COLO668 (cell line): ENCODE results near the gene POFUT2.
"Not testable (repeated sequence)": the region's sequence is repeated elsewhere in the genome, so short reads cannot be mapped to it uniquely, and the experiment has no call there.

ENCODE experiments used
- DNase-seq: peaks from one replicate; lab custom pipeline; 2025; ENCODE audit not compliant: unreplicated experiment; lab: John Stamatoyannopoulos, UW

POFUT2 gene

DNA sequence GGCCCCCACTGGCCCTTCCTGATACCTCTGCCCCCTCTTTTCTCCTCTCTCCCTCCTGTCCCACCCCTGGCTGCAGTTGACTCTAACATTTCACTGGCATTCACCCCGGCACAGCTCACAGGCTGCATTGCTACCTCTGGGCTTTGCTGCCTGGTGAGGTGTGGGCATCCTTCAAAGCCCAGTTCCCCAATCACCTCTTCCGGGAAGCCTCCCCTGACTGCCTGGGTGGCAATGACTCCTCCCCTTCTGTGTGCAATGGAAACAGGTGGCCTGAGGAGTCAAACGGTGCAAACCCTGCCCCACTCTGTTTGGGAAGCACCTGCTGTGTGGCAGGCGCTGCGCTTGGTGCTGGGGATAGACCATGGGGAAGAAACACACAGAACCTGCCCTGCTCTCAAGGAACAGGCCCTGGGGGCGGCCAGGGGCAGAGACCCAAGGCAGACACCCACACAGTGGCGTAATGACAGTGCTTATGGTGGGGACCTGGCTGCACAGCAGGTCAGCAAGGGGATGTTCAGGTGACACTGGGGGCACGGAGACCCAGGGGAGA, 39.3 kb upstream of the POFUT2 start:
- DNase-seq, result peak; percentile 38

DNA sequence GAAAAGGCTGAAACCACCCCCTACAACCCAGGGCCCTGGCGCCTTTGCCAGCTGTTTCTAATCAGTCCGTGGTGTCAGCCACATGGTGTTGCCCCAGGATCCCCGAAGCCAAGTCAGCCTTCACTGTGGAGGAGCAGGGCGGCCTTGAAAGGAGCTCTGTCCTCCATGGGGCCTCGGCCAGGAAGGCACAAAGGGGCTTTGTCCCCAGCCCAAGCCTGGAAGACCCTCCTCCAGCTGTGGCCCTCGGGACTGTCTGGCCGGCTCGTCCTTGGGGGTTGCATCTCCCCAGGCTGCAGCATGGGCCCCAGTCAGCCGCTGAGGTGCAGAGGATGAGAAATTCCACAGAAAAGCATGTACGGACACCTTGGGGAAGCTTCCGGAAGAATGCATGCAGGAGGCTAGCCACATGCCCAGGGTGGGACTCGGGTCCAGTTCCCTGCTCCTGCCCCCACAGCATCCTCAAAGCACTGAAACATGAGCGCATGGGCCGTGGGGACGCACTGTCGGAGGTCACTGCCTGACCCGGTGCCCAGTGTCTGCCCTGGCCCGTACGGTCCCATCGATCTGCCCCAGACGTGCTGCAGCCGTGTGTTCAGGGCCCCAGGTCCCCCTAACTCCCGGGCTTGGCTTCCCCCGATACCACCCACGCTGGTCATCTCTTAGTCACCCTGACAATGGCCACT, 38.6 kb upstream of the POFUT2 start:
- DNase-seq, result no peak

DNA sequence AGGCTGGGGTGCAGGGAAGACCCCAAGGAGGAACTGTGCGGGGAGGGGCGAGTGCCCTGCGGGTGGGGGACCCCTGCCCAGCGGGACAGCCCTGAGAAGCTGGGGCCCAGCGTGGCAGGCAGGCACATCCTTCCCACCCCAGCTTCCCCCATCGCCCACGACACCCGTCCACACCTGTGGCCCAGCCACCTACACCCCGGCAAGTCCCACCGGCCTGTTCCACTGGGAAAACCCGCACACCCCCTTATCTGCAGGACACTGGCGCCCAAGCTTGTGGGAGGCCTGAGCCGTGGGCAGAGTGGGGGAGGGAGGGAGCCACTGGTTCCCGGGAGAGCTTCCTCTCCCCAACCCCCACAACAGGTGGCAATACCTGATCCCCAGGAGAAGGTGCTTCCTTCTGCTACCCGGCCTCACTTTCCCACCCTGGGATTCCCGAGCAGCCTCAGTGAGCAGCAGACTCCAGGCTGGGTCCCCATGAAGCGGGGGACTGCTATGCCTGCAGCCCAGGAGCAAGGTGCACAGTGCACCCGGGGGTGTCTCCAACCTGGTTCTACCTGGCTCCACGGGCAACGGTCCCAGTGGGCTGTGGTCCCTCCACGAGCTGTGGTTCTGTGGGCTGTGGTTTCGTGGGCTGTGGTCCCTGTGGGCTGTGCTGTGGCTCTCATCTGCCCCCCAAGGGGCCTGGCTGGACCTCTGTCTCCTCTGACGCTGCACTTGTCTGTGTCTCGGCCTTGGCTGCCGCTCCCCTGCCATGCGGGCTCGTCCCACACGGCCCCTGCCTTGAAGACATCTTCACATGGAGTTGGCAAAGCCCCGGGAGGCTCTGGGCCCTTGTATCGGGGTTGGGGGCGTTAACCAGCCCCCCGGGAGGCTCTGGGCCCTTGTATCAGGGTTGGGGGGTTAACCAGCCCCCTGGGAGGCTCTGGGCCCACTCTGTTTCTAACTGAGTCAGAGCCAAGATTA, 37.8 kb upstream of the POFUT2 start:
- DNase-seq, result peak; percentile 35

DNA sequence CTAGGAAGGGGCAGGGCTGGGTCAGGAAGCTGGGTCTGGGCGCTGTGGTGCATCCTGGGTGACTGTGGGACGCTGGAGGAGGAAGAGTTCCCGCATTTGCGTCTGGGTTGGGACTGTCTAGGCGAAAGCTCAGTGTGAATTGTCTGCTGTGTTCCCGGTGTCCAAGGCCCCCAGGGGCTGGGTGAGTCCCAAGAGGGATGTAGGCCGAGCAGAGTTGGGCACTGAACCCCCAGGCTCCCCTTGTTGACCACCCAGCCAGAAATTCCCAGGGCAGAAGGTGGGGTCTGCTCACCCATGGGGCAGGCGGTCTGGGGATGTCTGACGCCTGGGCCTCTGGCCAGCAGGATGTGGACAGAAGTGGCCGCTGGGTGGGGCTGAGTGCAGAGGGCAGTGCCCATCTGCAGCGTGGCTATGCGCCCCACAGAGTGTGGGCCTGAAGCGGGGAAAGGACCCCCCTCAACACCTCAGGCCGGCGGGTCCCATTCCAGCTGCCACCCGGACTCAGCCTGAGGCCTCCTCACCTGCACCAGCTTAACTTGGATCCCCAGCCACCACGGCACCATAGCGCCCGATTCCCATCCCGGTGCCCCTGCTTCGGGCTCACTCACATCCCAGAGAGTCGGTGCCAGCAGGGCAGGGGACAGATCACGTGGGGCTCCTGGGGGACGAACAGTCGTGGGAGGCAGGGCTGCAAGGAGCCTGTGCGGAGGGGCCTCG, 37.0 kb upstream of the POFUT2 start:
- no peak for DNase-seq

DNA sequence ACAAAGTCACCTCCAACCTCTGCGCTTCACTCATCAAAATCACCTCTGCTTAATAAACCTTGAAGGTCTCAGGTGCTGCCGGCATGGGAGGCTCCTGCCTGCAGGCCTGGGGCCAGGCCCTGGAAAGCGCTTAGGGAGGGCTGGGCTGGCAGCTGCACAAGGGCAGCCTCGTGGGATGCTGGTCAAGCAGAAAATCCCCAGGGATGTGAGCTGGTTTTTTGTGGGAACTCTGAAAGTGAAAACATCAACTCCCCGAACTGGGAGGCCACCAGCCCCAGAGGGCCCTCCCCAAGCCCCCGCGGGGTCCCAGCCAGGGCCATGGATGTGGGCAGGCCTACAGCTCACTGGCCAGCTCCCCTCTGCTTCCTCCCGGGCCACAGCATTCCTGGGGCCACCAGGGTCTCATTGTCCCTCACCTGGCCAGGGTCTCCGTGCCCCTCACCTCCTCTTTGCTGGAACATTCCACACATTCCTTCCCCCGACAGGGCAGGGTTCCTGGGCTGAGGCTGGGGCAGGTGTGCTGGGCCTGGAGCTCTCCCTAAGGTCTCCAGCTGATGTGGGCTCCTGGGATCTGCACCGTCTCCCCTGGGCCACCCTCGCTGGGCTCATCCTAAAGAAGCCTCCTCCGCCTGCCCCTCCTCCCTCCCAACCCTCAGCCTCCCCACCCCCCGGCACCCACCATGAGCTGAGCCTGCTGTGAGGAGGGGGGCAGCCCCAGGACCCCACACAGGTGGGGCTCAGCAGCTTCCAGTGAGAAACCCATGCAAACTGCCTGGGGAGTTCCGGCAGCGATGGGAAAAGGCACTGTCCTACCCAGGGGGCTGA, 36.0 kb upstream of the POFUT2 start:
- no peak for DNase-seq

DNA sequence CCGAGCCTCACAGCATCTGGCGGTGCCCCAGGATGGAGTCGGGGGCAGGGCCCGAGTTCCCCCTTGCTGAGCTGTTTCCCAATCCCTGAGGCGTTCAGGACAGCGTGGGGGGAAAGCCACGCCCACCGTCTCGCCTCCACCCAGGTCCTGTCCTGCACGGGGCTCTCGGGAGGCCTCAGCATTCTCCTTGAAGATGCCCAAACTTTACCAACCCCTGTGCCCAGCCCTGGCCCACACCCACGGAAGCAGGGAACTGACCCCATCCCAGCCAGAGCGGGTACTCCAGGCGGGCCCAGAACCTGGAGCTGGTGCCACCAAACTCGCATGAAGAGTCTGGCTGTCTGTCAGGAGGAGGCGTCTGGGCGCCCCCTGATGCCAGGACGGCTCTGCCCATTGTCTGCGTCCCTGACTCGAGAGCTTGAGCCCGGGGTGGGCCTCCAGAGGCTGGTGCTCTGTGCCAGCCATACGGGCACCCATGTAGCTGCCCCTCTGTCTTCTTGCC, 35.3 kb upstream of the POFUT2 start:
- no peak for DNase-seq

DNA sequence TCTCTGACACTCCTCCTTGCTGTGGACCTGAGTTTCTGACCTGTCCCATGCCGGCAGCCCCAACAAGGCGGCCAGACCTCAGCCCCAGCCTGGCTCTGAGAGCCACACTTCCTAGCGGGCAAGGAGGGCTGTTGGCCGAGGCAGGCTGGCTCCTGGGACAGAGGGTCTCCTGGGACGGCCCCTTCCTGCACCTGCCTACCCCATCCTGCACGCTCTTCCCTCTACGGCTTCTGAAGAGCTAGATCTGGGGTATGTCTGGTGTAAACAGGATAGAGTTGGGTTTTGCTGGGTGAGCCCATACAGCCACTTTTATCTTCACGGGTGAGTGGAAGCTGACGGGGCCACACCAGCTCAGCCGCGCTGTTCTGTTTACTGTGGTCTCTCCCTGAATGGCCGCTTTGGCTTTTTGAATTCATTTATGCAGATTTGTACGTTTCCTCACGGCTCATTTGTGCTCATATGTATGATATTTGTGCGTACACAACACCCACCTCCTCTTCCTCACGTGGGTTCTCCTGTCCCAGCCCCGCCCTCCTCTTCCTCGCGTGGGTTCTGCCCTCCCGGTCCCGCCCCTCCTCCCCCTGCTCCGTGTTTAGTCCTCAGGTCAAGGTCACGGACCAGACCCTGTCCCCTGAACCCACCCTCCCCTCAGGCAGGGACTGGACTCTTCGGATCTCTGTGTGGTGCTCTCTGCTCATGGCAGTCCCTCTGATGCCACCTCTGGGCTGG, 34.7 kb upstream of the POFUT2 start:
- no peak for DNase-seq

DNA sequence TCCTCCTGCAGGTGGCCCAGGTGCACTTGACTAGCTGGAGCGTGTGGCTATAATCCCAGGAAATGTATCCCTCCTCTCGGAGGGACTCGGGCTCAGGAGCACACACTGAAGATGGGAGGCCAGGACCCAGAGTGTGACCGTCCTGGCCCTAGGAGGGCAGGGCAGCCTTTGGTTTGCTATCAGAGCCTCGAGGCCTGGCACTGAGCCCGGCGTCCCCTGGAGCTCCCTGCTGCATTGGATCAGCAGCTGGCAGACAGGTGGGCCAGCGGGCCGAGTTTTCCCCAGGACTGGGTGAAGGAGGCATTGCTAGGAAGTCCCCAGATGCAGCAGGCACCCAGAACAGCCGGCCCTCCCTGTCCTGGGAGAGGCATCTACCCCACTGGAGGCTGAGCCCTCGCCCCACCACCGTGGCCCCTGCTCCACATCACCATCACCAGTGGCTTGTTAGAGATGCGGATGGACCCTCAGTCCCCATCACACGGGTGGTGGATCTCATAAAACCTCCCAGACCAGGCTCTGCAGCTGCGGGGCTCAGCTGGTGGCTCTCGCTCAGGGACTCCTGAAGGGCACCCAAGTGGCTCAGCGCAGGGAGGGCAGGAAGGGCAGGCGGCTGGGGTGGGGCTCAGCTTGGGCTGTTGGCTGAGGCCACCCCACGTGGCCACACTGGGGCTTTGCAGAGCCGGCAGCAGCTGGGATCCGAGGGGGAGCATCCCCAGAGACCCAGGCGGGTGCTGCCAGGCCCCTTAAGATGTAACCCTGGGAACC, 32.7 kb upstream of the POFUT2 start:
- DNase-seq, result peak; percentile 81

DNA sequence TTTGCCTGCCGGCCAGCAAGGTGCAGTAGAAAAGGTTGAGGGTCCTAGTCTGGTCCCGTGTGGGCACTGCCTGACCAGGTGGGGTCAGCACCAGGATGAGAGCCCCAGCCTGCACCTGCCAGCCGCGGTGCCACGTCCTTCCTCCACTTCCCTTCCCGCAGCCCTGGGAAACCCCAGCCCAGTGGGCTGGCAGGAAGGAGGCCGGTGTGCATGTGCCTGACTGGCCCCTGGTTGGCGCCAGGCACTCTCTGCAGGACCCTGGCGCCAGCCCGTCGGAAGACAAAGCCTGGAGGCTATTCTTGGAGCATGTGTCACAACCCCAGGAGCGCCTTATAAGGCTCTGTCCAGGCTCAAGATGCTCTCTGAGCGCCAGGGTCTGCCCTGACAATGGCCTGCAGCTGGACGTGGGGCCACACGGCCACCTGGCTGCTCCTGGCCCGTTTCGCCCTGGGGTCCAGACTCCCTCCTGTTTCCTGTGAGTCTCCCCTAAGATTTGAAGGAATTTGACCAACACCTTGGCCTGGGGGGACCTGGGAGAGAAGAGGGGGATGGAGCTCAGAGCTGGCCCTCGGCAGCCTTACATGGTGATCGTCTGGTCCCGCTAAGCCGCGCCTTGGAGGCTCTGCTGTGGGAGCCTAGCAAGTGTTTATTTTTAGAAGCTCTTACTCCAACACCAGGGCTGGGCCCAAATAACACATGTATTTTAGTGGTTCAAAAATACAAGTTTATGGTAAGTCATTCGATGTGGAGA, 31.9 kb upstream of the POFUT2 start:
- DNase-seq, result peak; percentile 29

DNA sequence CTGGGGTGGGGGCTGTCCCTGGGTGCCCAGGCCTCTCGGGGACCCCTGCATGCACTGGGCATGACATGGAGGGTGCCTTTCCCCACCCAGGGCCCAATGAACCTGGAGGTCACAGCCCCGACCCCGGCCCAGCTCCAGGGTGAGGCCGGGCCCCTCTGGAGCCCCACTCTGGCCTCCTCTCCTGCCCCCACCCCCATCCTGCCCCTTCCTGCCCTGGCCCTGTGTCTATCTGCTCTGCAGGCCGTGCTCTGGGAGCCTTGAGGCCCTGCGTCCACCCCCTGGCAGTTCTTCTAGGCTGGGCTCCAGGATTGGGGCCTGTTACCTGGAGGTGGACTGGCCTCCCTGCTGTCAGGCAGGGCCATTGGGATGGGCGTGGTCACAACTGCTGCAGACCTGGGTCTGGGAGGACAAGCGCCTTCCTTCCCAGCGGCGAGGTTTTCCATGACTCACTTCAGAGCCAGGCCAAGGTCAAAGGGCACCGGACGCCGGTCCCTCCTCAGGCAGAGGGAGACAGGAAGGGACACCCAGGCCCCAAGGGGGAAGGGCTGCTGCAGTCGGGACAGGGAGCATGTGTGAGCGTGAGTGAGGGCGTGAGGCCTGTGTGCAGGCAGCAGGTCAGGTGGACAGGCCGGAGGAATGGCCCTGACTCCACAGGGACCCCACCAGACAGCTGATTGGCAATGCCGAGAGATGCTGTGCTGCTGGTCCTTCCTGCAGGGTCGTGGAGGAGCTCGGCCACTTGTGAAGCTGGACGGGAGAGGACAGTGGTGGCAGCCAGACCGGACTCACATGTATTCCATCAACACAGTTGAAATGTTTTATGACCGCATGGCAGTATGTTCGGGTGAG, 31.1 kb upstream of the POFUT2 start:
- DNase-seq, result no peak

DNA sequence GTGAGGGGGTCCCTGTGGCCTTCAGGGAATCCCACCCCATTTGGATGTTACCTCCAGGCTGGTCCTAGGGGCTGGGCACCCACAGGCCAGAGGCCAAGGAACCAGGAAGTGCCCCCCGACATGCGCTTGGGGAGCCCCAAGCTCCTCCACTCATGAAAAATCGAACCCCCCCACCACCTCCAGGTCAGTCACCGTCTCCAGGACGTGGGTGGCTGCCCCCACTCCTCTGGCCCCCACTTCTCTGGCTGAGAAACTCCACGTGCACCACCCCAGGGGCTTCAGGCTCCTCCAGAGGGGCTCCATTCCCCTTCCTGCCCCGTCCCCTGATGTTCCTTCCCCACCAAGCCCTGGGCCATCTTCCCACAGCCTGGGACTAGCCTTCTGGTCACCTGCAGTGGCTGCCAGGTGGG, 30.5 kb upstream of the POFUT2 start:
- DNase-seq, result no peak

DNA sequence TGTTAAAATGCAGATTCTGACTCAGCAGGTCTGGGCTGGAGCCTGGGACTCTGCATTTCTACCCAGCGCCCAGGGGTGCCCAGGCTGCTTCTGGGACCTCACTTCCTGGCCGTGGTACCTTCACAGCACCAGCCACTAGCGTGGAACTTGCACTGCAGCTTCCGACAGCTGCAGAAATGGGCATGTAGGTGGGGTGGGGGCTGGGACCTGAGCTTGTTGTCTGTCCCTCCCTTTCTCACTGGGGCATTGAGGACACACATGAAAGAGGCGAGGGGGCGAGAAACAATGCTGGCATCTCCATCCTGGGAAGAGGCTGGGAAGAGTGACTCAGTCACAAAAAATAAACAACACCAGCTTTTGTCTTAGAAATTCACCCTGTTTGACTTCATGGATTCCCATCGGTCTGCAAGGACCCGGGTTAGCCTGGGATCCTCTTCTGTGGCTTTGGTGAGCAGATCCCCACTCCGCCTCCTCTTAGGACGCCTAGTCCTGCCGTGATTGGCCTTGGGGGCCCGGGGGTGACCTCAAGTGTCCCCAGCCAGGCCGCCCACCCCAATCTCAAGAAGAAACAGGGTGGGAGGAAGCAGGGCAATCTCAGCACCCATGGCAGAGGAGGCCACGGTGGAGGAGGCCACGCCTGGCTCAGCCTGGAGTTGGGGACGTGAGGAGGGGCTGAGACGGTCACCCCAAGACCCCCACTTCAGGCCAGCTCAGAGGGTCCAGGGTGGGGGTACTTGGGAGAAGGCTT, 29.9 kb upstream of the POFUT2 start:
- no peak for DNase-seq

DNA sequence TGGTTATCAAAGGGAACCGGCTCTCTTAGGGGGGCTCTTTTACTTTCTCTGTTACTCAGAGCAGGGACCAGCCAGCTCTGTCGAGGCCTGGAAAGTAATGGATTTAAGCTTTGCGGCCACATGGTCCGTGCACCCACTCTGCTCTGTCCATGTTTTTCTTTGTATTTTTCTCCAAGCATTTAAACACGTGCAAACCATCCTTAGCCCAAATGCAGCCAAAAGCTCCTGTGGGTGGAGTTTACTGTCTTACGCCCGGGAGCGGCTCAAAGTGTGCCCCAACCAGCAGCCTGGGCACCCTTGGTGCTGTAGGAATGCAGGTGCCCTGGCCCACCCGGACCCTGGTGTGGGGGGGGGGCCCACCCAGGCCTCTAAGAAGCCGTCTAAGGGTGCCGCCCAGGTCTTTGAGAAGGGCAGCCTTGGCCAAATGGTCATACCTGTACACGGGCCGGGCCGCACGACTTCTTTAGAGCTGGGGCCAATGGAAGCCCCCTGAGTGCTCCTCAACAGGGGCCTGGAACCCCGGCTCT, 29.2 kb upstream of the POFUT2 start:
- DNase-seq, result no peak

DNA sequence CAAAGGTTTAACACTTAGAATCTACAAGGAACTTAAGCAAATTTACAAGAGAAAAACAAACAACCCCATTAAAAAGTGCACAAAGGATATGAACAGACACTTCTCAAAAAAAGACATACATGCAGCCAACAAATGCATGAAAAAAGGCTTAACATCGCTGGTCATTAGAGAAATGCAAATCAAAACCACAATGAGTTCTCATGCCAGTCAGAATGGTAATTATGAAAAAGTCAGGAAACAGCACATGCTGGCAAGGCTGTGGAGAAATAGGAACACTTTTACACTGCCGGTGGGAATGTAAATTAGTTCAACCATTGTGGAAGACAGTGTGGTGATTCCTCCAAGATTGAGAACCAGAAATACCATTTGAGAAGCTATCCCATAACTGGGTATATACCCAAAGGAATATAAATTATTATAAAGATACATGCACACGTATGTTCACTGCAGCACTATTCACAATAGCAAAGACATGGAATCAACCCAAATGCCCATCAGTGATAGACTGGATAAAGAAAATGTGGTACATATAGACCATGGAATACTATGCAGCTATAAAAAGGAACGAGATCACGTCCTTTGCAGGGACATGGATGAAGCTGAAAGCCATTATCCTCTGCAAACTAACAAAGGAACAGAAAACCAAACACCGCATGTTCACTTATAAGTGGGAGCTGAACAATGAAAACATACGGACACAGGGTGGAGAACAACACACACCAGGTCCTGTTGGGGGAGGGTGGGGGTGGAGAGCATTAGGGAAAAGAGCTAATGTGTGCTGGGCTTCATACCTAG, 28.2 kb upstream of the POFUT2 start:
- not testable (repeated sequence) for DNase-seq

DNA sequence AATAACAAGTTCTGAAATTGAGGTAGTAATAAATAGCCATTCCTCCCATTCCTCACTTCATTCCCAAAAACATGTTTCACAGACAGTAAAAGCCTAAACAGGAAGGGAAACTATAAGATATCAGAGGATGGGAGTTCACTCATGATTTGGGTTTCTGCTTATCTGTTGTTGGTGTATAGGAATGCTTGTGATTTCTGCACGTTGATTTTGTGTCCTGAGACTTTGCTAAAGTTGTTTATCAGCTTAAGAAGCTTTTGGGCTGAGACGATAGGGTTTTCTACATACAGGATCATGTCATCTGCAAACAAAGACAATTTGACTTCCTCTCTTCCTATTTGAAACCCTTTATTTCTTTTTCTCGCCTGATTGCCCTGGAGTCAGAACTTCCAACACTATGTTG, 26.0 kb upstream of the POFUT2 start:
- DNase-seq, result no peak

DNA sequence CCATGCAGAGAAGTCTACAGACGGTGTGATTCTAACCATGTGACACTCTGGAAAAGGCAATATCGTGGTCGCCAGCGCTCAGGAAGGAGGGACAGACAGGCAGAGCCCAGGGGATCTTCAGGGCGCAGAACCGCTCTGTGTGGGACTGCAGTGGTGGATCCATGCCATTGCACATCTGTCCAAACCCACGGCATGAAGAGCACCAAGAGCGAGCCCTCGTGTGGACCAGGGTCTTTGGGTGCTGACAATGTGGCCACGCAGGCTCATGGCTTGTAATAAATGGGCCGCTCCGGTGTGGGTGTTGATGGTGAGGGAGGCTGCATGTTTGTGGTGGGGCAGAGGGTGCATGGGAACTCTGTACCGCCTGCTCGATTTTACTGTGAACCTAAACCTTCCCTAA, 25.3 kb upstream of the POFUT2 start:
- DNase-seq, result no peak
